ENCODE results near the gene PRR20G.

Gene PRR20G

DNA sequence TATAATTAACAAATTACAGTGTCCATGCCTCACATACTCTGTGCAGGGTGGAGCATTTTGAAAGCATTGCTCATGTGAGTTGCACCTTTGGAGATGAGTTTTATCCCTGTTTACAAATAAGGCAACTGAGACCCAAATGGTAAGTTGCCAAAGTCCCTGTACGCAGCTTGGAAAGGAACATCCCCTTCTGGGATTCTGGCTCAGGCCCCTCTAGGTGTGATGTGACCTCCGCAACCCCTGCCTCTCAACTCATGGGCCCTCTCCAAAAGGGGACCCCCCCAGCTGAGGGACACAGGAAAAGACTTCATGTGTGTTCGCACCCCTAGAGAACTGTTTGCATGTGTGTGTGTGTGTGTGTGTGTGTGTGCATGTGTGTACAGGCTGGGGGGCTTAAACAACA lies 25.3 kb downstream of the PRR20G start:
- DNase-seq, result no peak

DNA sequence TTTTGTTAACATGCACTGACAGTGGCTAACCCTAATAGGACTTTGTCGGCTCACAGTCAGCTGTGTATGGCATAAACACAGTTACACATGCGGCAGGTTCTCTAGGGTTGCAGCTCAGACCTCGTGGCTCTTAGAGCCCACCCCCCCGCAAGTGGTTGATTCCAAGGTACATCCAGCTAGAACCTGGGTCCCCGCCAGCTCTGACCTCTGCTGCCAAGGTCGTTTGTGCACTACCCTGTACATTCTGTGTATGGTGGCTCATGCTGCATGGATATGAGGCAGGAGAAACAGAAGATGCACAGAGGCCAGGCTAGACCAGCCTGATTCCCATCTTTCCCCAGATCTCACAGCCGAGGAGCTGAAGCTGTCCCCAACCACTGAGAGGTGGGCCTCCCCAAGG lies 25.9 kb downstream of the PRR20G start:
- DNase-seq, result no peak

DNA sequence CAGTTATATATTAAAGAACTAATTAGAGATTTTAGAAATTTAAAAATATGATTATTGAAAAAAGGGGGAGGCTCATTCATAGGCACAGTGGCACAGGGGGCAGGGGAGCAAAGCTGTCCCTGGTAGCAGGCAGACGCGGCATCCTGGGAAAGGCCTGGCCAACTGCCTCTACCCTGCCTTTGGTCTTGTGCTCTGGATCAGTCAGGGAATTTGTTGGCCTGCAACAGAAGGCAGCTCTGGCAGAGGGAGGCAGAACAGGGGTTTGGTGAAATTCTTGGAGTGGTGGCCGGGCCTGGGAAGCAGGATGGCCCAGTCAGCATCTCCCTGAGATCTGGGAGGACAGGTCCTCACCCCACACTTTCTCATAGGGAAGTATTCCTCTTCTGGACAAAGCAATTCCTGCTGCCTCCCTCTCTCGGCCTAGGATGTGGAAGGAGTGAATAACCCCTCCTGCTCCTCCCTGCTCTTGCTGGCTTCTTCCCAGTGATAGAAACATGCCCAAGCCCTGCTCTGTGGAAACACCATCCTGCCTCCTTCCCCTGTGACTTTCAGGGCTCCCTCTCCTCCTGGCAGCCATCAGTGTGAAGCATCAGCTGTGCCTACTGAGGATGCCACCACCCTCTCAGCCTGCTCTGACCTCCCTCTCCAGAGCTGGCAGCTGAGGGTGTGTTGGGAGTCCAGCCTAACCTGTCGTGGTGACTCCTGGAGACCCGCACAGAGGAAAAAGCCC lies 26.9 kb downstream of the PRR20G start:
- no peak for DNase-seq

DNA sequence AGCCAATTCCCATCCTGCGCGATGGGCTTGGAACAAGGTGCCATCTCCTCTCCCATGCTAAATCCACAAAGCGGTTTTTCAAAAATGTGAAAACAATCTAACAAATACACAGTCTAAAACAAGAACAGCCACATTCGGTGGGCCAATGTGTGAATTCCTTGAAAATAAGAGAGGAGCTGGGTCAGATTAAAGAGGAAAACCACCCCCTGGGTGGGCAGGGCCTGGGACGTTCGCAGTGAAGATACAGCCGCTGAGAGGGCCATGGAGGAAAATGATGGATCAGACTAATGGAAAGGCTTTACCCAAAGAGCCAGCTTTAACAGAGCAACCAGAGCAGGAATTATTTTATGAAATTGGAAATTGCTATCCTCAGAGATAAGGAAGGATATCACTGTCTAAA lies 27.4 kb downstream of the PRR20G start:
- no peak for DNase-seq

DNA sequence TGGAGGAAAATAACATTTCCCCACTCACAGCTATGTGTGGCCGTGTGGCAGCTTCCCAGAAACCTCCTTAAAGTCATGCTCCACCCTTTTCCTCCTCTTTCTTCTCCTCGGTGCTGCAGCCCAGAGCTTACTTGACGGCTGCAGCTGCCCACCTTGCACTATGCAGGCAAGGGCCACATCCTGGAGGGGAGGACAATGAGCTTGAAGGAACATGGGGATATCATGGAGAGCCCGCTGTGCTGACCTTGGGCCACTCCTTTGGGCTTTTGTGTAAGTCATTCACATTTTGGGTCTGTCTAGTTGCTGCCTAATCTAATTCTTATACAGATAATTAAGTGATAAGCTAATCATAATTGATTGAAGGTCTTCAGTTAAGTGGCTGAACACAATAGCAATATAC lies 28.0 kb downstream of the PRR20G start:
- DNase-seq, result no peak

DNA sequence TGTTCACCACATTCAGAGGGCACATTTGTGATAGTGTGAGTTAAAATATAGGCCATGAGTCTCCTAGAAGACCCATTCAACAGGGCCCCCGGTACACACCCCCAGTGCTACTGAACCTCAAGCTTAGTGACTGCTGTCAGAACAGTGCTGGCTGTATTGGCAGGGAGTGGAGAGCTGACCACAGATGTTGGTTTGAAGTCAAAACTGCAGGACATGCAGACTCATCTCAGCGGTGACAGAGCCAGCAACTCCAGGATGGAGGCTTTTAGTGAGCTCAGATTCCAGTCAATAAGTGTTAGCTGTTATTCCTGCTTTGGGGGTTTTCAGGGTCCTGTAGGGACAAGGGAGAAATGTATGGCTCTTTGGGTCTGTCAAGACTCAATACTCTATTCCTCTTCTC lies 29.1 kb downstream of the PRR20G start:
- no peak for DNase-seq

DNA sequence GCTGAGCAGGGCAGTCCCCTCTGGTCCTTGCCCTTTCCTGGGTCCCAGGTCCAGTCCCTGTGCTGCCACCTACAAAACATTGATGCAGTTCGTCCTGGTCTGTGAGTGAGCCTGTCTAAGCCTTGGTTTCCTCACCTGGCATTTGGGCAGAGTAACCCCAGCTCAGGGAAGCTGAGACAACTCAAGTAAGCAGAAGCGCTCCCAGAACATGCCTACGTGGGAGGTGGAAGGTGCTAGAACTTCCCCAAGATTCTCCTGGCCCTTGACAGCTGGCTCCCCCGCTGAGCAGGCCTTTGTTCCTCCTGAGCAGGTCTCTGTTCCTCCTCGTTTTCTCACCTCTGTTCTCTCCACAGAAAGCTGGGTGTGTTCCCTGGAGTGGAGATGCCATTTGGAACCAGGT lies 30.5 kb downstream of the PRR20G start:
- DNase-seq, result no peak

DNA sequence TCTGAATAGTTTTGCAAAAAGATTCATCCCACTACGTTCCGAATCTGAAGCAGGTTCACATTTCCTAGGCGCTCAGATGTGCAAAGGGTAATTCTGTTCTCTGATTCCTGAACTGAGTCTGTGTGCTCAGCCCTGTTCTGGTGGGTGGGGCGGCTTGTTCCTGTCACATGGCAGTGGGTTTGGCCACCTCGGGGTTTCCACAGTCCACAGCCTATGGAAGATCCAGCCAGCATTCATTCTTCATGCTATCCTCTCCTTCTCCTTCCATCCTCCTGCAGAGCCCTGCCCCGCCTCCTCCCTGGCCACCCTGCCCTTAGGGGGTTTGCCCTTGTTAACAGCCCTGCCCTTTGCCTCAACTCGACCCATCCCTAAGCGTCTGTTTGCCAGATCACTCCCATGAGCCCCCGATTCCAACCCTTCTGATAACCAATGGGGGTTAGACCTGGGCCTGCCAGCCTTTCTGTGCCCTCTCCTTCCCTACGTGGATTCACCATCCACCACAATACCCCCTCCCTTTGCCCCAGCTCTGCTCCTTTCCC lies 31.0 kb downstream of the PRR20G start:
- no peak for DNase-seq

DNA sequence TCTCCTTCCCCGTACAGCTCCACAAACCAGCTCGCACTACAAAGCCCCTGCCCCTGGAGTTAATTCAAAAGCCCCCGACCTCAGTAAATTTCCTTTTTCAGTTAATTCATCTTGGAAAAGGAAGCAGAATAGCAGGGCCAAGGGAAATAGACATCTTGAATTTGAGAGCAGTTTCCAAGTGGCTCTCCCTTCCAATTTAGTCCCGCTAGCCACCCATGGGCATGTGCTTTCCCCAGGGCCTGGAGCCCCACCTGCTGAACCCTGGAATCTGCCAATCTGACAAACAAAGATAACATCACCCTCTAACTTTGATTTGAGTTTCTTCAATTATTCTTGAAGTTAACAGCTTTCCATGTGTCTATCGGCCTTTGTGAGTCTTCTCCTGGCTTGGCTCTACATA lies 31.7 kb downstream of the PRR20G start:
- no peak for DNase-seq

DNA sequence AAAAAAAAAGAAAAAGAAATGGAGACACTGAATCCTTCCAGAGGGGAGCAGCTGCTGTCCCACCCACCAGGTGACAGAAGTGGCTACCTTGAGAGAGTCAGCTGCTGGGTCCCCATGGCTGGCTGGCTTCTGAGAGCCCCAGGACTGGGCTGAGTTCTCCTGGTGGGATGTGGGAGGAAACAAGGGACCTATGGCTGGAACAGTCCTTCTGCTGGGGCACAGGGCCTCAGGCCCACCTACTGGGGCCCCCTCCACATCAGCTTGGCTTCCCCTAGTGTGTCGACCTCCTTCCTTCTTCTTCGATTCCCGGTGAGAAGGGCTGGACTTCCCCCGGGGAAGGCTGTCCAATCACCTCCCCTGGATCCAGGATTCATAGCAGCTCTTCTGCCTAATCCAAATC lies 32.3 kb downstream of the PRR20G start:
- DNase-seq, result no peak

DNA sequence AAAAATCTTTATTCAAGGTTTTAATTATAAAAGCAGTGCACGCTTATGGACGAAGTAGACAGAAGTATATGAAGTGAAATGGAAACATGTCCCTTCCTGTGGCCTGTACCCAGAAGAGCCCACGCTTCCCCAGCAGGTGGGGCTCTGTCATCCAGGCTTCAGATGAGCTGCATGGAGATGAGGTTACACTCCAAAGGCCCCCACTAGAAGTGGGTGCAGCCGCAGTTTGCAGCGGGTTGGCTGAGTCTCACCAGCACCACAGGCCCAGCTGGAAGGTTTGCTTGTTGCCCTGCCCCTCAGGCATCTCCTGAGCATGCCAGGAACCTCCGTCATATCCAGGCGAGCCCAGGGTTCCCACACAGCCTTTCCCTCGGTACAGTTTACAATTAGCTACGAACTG lies 33.1 kb downstream of the PRR20G start:
- no peak for DNase-seq

DNA sequence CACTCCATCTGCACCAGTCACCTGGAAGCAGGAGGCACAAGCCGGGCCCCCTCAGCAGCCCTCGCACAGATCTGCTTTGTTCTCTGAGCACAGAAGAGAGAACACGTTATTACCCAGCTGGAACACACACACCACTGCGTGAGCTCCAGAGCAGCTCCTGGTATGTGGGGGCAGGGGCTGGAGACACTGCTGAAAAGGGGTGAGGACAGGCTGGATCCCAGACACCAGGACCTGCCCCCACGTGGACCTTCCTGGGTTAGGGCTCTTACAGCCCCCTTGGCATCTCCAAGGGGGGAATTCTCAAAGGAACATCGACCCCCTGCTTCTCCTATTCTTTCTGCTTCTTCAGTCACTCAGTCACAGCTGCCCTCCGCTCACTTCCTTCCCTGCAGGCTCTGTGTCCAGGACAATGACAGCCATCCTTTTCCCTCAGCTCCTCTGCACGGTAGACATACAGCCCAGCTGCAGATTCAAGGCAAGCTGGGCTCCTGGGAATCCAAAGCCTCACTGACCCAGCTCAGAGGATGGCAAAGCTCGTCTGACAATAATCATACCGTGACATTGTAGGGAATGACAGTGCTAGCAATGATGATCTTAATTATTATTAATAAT lies 33.7 kb downstream of the PRR20G start:
- no peak for DNase-seq

DNA sequence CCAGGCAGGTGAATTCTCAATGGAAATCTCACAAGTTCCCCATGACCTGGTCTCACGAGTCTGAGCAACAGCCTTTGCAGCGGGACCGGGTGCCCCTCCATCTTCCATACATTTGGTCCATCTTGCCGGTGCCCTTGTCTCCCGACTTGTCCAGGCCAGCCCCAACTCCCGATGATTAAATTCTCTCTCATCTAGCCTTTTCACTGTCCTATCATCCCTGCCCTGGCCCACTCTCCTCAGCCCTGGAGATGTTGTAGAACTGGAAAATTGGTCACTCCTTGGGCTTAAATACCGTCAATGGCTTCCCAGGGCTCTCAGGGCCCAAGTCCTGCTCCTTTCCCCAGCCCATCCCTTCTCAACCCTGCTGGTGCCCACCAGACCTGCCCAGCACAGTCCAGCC lies 34.4 kb downstream of the PRR20G start:
- no peak for DNase-seq

DNA sequence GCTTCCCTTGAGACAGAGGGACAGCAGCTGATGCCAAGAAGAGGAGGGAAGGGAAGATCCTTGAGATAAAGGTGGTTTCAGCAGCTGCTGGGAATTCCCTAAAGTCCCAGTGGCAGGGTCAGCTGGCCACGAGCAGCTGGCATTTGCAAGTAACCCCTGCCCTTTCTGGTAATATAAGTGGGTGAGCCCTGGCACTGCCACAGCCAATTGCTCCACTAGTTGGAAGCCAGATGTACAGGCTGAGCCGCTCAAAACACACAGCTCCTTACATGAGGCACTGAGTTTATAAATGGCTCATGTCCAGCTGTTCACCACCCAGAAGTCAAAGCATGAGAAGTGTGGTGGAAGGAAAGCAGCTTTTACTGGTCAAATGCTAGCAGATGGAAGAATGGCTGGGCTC lies 35.4 kb downstream of the PRR20G start:
- no peak for DNase-seq

DNA sequence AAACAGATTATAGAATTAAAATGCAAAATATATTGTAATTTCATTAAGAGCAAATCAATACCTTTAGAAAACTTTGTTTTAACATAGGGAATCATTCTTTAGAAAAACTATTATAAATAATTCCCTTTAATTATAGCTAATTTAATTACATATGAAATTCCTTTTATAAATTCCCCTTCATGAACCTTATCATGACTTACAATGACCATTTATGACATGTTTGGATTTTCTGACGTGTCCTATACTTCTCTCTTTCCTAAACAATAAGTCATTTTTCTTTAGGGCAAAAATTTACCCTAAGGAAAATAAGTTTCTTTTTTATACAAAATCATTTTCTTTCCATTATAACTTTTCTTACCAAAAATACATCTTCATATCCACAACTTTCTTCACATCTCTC lies 37.8 kb downstream of the PRR20G start:
- no peak for DNase-seq

DNA sequence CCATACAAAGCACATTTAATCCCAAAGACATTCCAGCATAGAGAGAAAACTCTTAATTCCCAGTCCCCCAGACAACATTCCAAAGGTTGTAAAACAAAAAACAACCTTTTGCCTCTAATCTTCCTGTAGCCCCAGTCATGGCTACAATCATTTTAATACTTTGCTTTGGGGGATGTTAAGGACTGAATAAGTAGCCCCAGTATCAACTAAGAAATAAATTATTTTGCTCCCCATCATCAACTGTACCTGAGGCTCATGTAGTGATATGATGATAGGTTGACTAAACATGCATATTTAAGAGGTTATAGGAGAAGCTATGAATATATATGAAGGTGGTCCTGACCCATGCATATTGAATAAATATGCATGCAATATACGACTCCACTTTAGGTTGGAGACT lies 40.6 kb downstream of the PRR20G start:
- no peak for DNase-seq

DNA sequence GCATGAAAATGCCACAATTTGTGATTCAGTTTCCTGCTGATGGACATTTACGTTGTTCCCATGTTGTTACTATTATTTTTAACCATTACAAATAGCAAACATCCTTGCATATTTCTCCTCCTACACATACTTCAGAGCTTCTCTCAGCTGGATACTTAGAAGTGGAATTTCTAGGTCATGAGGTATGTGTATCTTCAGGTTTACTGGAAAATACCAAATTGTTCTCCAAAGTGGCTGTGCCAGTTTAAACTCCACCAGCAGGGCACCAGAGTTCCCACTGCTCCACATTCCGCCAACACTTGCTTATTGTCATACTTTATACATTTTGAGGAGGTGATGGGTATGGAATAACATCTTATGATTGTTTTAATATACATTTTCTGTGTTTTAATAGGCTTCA lies 49.2 kb downstream of the PRR20G start:
- no peak for DNase-seq

DNA sequence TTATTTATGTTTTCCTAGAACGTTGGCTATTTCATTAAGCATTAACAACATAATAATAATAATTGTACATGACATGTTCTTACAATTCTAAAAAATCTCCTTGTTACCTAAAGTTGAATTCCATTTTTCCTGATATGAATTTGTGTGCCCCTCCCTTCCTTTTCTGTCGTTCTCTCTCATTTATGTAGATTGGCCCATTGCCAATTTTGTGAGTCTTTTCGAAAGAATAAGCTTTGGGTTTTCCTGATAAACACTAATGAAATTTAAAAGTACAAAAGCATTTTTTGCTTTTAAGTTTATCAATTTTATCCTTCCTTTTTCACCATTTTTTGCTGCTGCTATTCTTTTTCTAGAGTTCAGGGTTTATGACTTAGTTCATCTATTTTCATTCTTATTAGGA lies 50.0 kb downstream of the PRR20G start:
- DNase-seq, result no peak

DNA sequence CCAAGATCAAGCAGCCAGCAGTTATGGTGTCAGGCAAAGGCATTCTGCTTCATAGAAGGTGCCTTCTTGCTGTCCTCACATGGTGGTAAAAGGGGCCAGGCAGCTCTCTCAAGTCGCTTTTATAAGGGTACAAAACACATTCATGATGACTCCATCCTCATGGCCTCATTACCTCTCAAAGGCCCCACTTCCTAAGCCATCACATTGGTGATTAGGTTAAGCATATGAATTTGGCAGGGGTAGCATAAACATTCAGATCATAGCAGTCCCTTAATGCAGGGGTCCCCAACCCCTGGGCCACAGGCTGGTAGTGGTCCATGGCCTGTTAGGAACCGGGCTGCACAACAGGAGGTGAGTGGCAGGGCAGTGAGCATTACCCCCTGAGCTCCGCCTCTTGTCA lies 52.1 kb downstream of the PRR20G start:
- no peak for DNase-seq

DNA sequence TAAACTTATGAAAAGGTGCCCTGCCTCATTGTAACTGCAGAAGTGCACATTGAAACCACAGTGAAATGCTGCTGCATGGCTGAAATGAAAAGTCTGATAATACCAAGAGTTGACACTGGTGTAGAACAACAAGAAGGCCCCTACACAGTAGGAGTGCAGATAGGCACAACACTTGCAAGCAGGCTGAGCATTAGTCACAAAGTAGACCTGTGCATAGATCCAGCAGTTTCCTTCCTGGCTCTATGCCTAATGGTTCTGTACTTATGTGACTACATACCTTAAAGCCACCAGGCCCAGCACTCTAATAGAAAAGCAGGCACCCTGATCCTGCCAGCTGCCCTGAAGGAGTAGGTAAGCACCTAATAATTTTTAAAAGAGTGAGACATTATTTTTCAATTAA lies 53.1 kb downstream of the PRR20G start:
- DNase-seq, result no peak

Data from NCI-H2107 (cell line).